ENCODE measurements around the gene AXIN1. TPM values are rescaled to one million over a fixed set of nuclear protein-coding genes. Genes with fewer than 3 reads are reported as not detected.
"Not testable (repeated sequence)": the region's sequence is repeated elsewhere in the genome, so short reads cannot be mapped to it uniquely, and the experiment has no call there.

AXIN1 gene
- total and polyA plus RNA-seq, 2 donors (not counting 1 experiment from before 2014, with no cell fraction given): 5.1 to 18.7 TPM

- Histone ChIP-seq H4K20me1 (ENCODE audit: control insufficient read depth, extremely low read depth, insufficient read depth, low read length) (no peaks in the 10 kb centered on the region), H3K4me3 (replicated peaks in 1 of 4; ENCODE audit: control extremely low read depth in 1 of 4, insufficient read depth in 1 of 4, low read depth in 3 of 4, low read length in 4 of 4) (no peak overlapping the region), H3K27me3 (ENCODE audit: control insufficient read depth, insufficient read depth, low read length) (no peaks in the 10 kb centered on the region), H3K79me2 (ENCODE audit: control insufficient read depth, insufficient read depth, low read length) (no peaks in the 10 kb centered on the region), H3K9ac (ENCODE audit: insufficient read depth, low read length) (no peak overlapping the region), H2AFZ (ENCODE audit: low read length) (no peak overlapping the region), H3K4me2 (ENCODE audit: extremely low read depth, insufficient read depth, low read length) (no peak overlapping the region), H3K27ac (ENCODE audit: insufficient read depth, low read length) (no peak overlapping the region), H3K4me1 (ENCODE audit: control insufficient read depth, extremely low read depth, insufficient read depth, low read length) (no peaks in the 10 kb centered on the region), H3K36me3 (ENCODE audit: control insufficient read depth, insufficient read depth, low read length) (peaks cover 6% of the 10 kb centered on the region), H3K9me3 (ENCODE audit: control insufficient read depth, insufficient read depth, low read depth, low read length) (no peaks in the 10 kb centered on the region)
- no peak for DNase-seq (ENCODE audit: low read depth in 2 of 2)
- no peak for TF ChIP-seq CTCF (conservative IDR thresholded peaks at IDR 0.05 in 1 of 2, IDR thresholded peaks at IDR 0.05 in 1 of 2; ENCODE audit: low read depth in 1 of 2, low read length in 2 of 2)
- TF ChIP-seq EZH2 (IDR thresholded peaks at IDR 0.05; ENCODE audit: low read length, missing control alignments): no peak
Observed at GRCh38 chr16:260326-260725, 92.2 kb downstream of the AXIN1 start.

- H3K9ac ChIP-seq (ENCODE audit: insufficient read depth, low read length): no peak overlapping the region
- H3K27ac ChIP-seq (ENCODE audit: insufficient read depth, low read length): no peak overlapping the region
- no peak overlapping the region for H3K4me3 ChIP-seq (replicated peaks in 1 of 4; ENCODE audit: control extremely low read depth in 1 of 4, insufficient read depth in 1 of 4, low read depth in 3 of 4, low read length in 4 of 4)
- H3K27me3 ChIP-seq (ENCODE audit: control insufficient read depth, insufficient read depth, low read length): no peaks in the 10 kb centered on the region
- peaks cover 6% of the 10 kb centered on the region for H3K36me3 ChIP-seq (ENCODE audit: control insufficient read depth, insufficient read depth, low read length)
- TF ChIP-seq EZH2 (IDR thresholded peaks at IDR 0.05; ENCODE audit: low read length, missing control alignments) (no peak), CTCF (conservative IDR thresholded peaks at IDR 0.05 in 1 of 2, IDR thresholded peaks at IDR 0.05 in 1 of 2; ENCODE audit: low read depth in 1 of 2, low read length in 2 of 2) (no peak)
- no peaks in the 10 kb centered on the region for H4K20me1 ChIP-seq (ENCODE audit: control insufficient read depth, extremely low read depth, insufficient read depth, low read length)
- no peak overlapping the region for H3K4me2 ChIP-seq (ENCODE audit: extremely low read depth, insufficient read depth, low read length)
- no peak for DNase-seq (ENCODE audit: low read depth in 2 of 2)
- no peak overlapping the region for H2AFZ ChIP-seq (ENCODE audit: low read length)
- no peaks in the 10 kb centered on the region for H3K79me2 ChIP-seq (ENCODE audit: control insufficient read depth, insufficient read depth, low read length)
- no peaks in the 10 kb centered on the region for H3K9me3 ChIP-seq (ENCODE audit: control insufficient read depth, insufficient read depth, low read depth, low read length)
- no peaks in the 10 kb centered on the region for H3K4me1 ChIP-seq (ENCODE audit: control insufficient read depth, extremely low read depth, insufficient read depth, low read length)
Observed at GRCh38 chr16:259814-260253, 92.7 kb downstream of the AXIN1 start.

GRCh38 chr16:259226-259625 is 93.3 kb downstream of the AXIN1 start:
- TF ChIP-seq CTCF (conservative IDR thresholded peaks at IDR 0.05 in 1 of 2, IDR thresholded peaks at IDR 0.05 in 1 of 2; ENCODE audit: low read depth in 1 of 2, low read length in 2 of 2) (no peak), EZH2 (IDR thresholded peaks at IDR 0.05; ENCODE audit: low read length, missing control alignments) (no peak)
- Histone ChIP-seq H3K27ac (ENCODE audit: insufficient read depth, low read length) (no peak overlapping the region), H3K27me3 (ENCODE audit: control insufficient read depth, insufficient read depth, low read length) (no peaks in the 10 kb centered on the region), H3K9me3 (ENCODE audit: control insufficient read depth, insufficient read depth, low read depth, low read length) (no peaks in the 10 kb centered on the region), H2AFZ (ENCODE audit: low read length) (no peak overlapping the region), H3K36me3 (ENCODE audit: control insufficient read depth, insufficient read depth, low read length) (peaks cover 6% of the 10 kb centered on the region), H3K4me1 (ENCODE audit: control insufficient read depth, extremely low read depth, insufficient read depth, low read length) (no peaks in the 10 kb centered on the region), H4K20me1 (ENCODE audit: control insufficient read depth, extremely low read depth, insufficient read depth, low read length) (no peaks in the 10 kb centered on the region), H3K4me3 (replicated peaks in 1 of 4; ENCODE audit: control extremely low read depth in 1 of 4, insufficient read depth in 1 of 4, low read depth in 3 of 4, low read length in 4 of 4) (no peak overlapping the region), H3K9ac (ENCODE audit: insufficient read depth, low read length) (no peak overlapping the region), H3K4me2 (ENCODE audit: extremely low read depth, insufficient read depth, low read length) (no peak overlapping the region), H3K79me2 (ENCODE audit: control insufficient read depth, insufficient read depth, low read length) (no peaks in the 10 kb centered on the region)
- no peak for DNase-seq (ENCODE audit: low read depth in 2 of 2)

- not testable (repeated sequence) for H3K9me3 ChIP-seq (ENCODE audit: control insufficient read depth, insufficient read depth, low read depth, low read length); DNase-seq (ENCODE audit: low read depth in 2 of 2); H2AFZ ChIP-seq (ENCODE audit: low read length); H3K27me3 ChIP-seq (ENCODE audit: control insufficient read depth, insufficient read depth, low read length); H3K4me3 ChIP-seq (replicated peaks in 1 of 4; ENCODE audit: control extremely low read depth in 1 of 4, insufficient read depth in 1 of 4, low read depth in 3 of 4, low read length in 4 of 4); H4K20me1 ChIP-seq (ENCODE audit: control insufficient read depth, extremely low read depth, insufficient read depth, low read length); H3K27ac ChIP-seq (ENCODE audit: insufficient read depth, low read length); H3K9ac ChIP-seq (ENCODE audit: insufficient read depth, low read length); H3K4me2 ChIP-seq (ENCODE audit: extremely low read depth, insufficient read depth, low read length); H3K36me3 ChIP-seq (ENCODE audit: control insufficient read depth, insufficient read depth, low read length); H3K79me2 ChIP-seq (ENCODE audit: control insufficient read depth, insufficient read depth, low read length); H3K4me1 ChIP-seq (ENCODE audit: control insufficient read depth, extremely low read depth, insufficient read depth, low read length)
Observed at GRCh38 chr16:258091-258490, 94.4 kb downstream of the AXIN1 start.
